Hematopoietic multipotent progenitor cell treated with erythropoietin and hydrocortisone succinate and interleukin-3 and kit ligand, for 6 days (in vitro differentiated cells): ENCODE results near the gene GOLM1.
"Not testable (repeated sequence)": the region's sequence is repeated elsewhere in the genome, so short reads cannot be mapped to it uniquely, and the experiment has no call there.

ENCODE experiments used
- DNase-seq: peaks from one replicate; pipeline ENCODE4 v3.0.0-alpha.2; 2015

Gene GOLM1

GRCh38 chr9:86098824-86099700 lies at the start of gene GOLM1:
Gene GOLM1 (minus strand): TSS chr9:86099558. CDS start chr9:86079320, 20,238 bp downstream.
- peak; percentile 68 for DNase-seq

- DNase-seq, result not testable (repeated sequence)
Measured at GRCh38 chr9:86146671-86147070, 47.3 kb upstream of the GOLM1 start.

- DNase-seq, result not testable (repeated sequence)
Measured at GRCh38 chr9:86145960-86146359, 46.6 kb upstream of the GOLM1 start.

GRCh38 chr9:86142973-86143372 lies 43.6 kb upstream of the GOLM1 start:
- no peak for DNase-seq

GRCh38 chr9:86141843-86142242 lies 42.5 kb upstream of the GOLM1 start:
- DNase-seq, result no peak

GRCh38 chr9:86135371-86135770 lies 36.0 kb upstream of the GOLM1 start:
- no peak for DNase-seq

GRCh38 chr9:86134361-86134760 lies 35.0 kb upstream of the GOLM1 start:
- DNase-seq, result no peak

GRCh38 chr9:86128235-86128822 lies 29.0 kb upstream of the GOLM1 start:
- no peak for DNase-seq

GRCh38 chr9:86126998-86127972 lies 27.9 kb upstream of the GOLM1 start:
- DNase-seq, result peak; percentile 85

GRCh38 chr9:86122311-86122710 lies 23.0 kb upstream of the GOLM1 start:
- peak; percentile 36 for DNase-seq

- DNase-seq, result no peak
Measured at GRCh38 chr9:86119457-86119856, 20.1 kb upstream of the GOLM1 start.

GRCh38 chr9:86116425-86116824 lies 17.1 kb upstream of the GOLM1 start:
- DNase-seq, result no peak

- DNase-seq, result no peak
Measured at GRCh38 chr9:86115886-86116285, 16.5 kb upstream of the GOLM1 start.

GRCh38 chr9:86112057-86112456 lies 12.7 kb upstream of the GOLM1 start:
- DNase-seq, result no peak

- DNase-seq, result no peak
Measured at GRCh38 chr9:86102626-86103025, 3.3 kb upstream of the GOLM1 start.

- peak; percentile 77 for DNase-seq
Measured at GRCh38 chr9:86099701-86100364, 475 bp upstream of the GOLM1 start.

- no peak for DNase-seq
Measured at GRCh38 chr9:86097510-86098224, 1.7 kb downstream of the GOLM1 start.

GRCh38 chr9:86096386-86096785 lies 3.0 kb downstream of the GOLM1 start:
- DNase-seq, result no peak

GRCh38 chr9:86093788-86094555 lies 5.4 kb downstream of the GOLM1 start:
- DNase-seq, result no peak

- no peak for DNase-seq
Measured at GRCh38 chr9:86091477-86091876, 7.9 kb downstream of the GOLM1 start.

GRCh38 chr9:86082870-86083269 lies 16.5 kb downstream of the GOLM1 start:
- DNase-seq, result no peak
